ENCODE data around the gene SAPCD2.

Gene SAPCD2

DNA sequence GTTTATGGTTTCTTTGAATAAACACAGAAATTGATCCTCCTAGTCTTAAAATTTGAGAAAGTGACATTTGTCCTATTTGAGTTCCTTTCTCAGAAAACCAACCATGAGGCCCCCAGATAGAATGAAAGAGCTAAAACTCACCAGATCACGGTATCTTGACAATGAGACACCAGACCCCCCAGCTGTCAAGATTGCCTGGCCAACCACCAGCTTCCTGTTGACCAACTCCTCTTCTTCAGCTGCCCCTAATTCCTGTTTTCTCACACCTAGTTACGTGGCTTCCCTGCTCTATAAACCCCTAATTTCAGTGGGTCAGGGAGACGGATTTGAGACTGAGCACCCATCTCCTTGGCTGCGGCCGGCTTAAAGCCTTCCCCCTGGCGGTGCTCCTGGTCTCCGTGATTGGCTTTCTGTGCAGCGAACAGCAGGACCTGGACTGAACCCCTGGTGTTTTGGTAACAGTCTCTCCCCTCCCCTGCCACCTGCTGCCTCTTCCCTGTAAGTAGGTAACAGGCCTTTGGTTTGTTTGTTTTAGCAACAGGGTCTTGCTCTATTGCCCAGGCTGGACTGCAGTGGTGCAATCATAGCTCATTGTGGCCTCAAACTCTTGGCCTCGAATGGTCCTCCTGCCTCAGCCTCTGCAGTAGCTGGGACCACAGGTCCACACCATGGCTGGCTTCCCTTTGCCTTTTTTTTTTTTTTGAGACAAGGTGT lies 11.7 kb downstream of the SAPCD2 start:
- TF ChIP-seq, protein P1, sequence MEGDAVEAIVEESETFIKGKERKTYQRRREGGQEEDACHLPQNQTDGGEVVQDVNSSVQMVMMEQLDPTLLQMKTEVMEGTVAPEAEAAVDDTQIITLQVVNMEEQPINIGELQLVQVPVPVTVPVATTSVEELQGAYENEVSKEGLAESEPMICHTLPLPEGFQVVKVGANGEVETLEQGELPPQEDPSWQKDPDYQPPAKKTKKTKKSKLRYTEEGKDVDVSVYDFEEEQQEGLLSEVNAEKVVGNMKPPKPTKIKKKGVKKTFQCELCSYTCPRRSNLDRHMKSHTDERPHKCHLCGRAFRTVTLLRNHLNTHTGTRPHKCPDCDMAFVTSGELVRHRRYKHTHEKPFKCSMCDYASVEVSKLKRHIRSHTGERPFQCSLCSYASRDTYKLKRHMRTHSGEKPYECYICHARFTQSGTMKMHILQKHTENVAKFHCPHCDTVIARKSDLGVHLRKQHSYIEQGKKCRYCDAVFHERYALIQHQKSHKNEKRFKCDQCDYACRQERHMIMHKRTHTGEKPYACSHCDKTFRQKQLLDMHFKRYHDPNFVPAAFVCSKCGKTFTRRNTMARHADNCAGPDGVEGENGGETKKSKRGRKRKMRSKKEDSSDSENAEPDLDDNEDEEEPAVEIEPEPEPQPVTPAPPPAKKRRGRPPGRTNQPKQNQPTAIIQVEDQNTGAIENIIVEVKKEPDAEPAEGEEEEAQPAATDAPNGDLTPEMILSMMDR (IDR thresholded peaks at IDR 0.05): no peak

DNA sequence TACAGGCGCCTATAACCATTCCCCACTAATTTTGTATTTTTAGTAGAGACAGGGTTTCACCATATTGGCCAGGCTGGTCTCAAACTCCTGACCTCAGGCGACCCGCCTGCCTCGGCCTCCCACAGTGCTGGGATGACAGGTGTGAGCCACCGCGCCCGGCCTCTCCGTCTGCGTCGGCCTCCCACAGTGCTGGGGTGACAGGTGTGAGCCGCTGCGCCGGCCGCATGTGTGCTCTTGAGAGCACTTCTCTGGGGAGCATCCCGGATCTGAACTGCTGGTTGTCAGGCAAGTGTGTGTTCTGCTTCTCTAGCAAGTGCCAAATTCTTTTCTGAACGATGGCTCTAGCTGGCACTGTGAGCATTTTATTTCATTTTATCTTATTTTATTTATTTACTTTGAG lies 12.8 kb downstream of the SAPCD2 start:
- TF ChIP-seq, protein P1 (IDR thresholded peaks at IDR 0.05): no peak

GRCh38 chr9:137056739-137057415 lies 13.5 kb downstream of the SAPCD2 start:
- TF ChIP-seq, protein P1 (IDR thresholded peaks at IDR 0.05): no peak

- TF ChIP-seq, protein P1 (IDR thresholded peaks at IDR 0.05): no peak
Measured at GRCh38 chr9:137055385-137056364, 14.7 kb downstream of the SAPCD2 start.

DNA sequence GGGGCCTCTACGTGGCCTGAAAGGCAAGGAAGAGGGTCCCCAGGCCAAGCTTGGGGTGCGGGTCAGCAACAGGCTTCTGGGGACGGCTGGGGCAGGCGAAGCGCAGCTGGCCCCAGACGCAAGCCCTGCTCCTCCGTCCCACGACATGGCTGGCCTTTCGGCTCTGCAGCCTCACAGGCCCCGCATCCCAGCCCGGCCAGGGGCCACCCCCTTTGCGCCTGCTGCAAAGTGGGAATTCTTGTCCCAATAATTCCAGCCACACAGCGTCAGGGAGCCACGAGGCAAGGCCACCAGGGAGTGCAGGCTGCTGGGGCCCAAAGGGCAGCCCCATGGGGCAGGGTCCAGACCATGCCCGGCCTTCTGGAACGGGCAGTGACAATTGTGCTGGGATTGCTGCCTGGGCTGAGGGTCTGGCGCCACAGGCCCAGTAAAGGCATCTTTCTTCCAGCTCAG lies 15.4 kb downstream of the SAPCD2 start:
- TF ChIP-seq, protein P1 (IDR thresholded peaks at IDR 0.05): no peak

DNA sequence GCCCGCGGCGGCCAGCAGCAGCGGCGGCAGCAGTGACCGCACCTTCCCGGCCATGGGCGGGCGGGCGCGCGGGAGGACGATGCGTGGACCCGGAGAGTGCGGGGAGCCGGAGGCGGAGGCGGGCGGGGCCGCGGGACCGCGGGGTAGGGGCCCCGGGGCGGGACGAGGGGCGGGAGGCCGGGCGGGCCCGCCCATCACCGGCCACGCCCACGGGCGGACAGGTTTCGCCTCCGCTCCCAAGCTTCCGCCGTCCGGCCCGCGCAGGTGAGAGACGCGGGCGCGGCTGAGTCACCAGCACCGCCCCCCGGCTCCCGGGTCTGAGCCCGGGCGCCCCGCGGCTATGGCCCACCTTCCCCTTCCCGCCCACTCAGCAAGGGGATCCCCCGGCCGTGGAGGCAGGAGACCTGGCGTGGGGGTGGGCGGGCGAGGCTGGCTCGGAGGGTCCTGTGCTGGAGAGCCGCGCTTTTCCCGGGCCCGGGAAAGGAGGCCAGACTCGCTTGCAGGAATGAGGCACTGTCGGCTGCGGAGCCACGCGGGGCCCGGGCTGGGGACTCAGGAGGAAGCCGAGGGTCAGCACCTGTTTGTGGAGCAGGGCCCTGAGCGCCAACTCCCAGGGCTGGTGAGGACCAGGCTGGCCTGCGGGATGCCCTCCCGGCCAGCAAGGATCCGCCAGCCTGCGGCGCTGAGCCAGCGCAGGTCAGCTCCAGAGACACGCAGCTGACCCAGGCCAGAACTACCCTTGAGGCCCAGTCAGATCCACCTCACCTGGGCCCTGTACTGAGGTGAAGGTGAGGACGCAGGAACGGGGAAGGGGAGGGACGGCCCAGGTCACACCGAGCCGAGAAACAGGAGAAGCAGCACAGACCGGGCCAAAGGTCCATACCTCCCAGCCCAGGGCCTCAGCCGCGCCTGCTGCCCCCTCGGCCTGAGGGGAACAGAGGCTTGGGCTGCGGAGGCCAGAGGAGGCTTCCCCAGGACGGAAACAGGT lies 16.1 kb downstream of the SAPCD2 start, which contains the start of gene ENTPD2:
ENTPD2 (minus strand) TSS at position 118 of the 988 bp plus-strand sequence; CDS start at position 54, 64 bp downstream.
- TF ChIP-seq, protein P1 (IDR thresholded peaks at IDR 0.05): no peak
